Panc1 (cell line): ENCODE data around the gene MYL9.

Experiments
- CTCF ChIP-seq: fragments of 450-650 bp; IDR thresholded peaks from 2 replicates; pipeline ENCODE4 v1.5.1; 2017; ENCODE audit warnings: mild to moderate bottlenecking
- POLR2AphosphoS5 ChIP-seq: IDR thresholded peaks from 2 replicates; pipeline ENCODE4 v1.6.1; 2012; ENCODE audit warnings: mild to moderate bottlenecking, low read depth, low read length, moderate library complexity
- SIN3A ChIP-seq: IDR thresholded peaks from 2 replicates; pipeline ENCODE4 v1.6.1; 2012; ENCODE audit warnings: low read depth, mild to moderate bottlenecking, low read length, moderate library complexity, borderline replicate concordance; ENCODE audit not compliant: insufficient read depth
- TF ChIP-seq, protein P1 (sequence below), 2 experiments: IDR thresholded peaks; 2 replicates each; pipeline ENCODE4 v1.6.1; 2011 to 2012; ENCODE audit warnings: low read depth in 2 of 2, control low read depth in 1 of 2, low read length in 1 of 2, mild to moderate bottlenecking in 1 of 2, moderate library complexity in 1 of 2; ENCODE audit not compliant: insufficient read depth in 1 of 2

DNA sequence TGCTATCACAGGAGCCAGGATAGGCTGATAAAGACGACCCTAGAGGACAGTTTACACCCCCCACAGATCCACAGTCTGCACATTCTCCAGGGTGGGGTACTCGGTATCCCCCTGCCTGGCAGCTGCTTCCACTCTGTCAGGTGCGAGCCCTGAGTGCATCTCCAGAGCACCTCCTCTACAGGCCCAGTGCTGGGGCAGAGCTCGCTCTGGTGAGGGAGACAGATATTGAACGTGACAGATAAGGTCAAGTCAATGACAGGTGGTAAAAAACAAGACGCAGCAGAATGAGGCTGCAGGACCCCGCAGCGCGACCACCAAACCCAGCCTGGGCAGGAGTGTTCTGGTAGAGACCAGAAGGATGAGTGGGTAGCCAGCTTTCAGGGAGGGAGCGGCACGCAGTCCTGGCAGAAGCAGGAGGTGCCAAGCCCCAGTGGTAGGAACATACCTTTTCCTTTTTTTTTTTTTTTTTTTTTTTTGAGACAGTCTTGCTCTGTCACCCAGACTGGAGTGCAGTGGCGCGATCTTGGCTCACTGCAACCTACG, 12.4 kb upstream of the MYL9 start:
- TF ChIP-seq SIN3A (no peak), CTCF (no peak), POLR2AphosphoS5 (no peak)
- TF ChIP-seq, protein P1, sequence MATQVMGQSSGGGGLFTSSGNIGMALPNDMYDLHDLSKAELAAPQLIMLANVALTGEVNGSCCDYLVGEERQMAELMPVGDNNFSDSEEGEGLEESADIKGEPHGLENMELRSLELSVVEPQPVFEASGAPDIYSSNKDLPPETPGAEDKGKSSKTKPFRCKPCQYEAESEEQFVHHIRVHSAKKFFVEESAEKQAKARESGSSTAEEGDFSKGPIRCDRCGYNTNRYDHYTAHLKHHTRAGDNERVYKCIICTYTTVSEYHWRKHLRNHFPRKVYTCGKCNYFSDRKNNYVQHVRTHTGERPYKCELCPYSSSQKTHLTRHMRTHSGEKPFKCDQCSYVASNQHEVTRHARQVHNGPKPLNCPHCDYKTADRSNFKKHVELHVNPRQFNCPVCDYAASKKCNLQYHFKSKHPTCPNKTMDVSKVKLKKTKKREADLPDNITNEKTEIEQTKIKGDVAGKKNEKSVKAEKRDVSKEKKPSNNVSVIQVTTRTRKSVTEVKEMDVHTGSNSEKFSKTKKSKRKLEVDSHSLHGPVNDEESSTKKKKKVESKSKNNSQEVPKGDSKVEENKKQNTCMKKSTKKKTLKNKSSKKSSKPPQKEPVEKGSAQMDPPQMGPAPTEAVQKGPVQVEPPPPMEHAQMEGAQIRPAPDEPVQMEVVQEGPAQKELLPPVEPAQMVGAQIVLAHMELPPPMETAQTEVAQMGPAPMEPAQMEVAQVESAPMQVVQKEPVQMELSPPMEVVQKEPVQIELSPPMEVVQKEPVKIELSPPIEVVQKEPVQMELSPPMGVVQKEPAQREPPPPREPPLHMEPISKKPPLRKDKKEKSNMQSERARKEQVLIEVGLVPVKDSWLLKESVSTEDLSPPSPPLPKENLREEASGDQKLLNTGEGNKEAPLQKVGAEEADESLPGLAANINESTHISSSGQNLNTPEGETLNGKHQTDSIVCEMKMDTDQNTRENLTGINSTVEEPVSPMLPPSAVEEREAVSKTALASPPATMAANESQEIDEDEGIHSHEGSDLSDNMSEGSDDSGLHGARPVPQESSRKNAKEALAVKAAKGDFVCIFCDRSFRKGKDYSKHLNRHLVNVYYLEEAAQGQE (IDR thresholded peaks at IDR 0.05; ENCODE audit: insufficient read depth in 1 of 2, low read depth in 2 of 2, low read length in 1 of 2): no peak
